Ovary (tissue), 3 donors: ENCODE data around the gene ZP4.

Experiments used
- POLR2A ChIP-seq: fragments of 450-650 bp; IDR thresholded peaks from one replicate; pipeline ENCODE4 v1.6.1; 2017; ENCODE audit warnings: antibody characterized with exemption, mild to moderate bottlenecking, moderate library complexity
- TF ChIP-seq, protein P1 (sequence below), 3 donors: fragments of 450-650 bp in 2 of 3; fragments of 200-600 bp in 1 of 3; IDR thresholded peaks; one replicate each; pipeline versions ENCODE4 v1.5.1 to v1.8.0; 2016 to 2022; ENCODE audit warnings: antibody characterized with exemption in 3 of 3, mild to moderate bottlenecking in 1 of 3
- donor health status: DM: no; HTN: no; CAD: no.

DNA sequence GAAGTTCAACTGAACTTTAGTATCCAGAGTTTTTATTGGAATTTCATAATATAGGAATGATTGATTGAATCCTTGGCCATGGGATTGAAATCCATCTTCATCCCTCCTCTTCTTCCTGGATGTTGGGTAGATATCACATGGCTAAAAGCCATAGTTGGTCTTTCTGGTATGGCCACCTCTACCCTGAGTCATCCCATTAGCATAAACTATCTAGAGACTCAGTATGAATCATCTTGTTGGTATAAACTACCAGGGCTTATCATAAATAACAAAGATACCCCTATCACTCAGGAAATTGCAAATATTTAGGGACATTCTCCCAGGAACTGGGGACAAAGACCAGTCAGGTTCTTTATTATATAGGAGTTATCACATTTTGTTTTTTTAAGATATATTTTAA lies 21.2 kb upstream of the ZP4 start:
- no peak for TF ChIP-seq POLR2A
- TF ChIP-seq, protein P1, sequence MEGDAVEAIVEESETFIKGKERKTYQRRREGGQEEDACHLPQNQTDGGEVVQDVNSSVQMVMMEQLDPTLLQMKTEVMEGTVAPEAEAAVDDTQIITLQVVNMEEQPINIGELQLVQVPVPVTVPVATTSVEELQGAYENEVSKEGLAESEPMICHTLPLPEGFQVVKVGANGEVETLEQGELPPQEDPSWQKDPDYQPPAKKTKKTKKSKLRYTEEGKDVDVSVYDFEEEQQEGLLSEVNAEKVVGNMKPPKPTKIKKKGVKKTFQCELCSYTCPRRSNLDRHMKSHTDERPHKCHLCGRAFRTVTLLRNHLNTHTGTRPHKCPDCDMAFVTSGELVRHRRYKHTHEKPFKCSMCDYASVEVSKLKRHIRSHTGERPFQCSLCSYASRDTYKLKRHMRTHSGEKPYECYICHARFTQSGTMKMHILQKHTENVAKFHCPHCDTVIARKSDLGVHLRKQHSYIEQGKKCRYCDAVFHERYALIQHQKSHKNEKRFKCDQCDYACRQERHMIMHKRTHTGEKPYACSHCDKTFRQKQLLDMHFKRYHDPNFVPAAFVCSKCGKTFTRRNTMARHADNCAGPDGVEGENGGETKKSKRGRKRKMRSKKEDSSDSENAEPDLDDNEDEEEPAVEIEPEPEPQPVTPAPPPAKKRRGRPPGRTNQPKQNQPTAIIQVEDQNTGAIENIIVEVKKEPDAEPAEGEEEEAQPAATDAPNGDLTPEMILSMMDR (IDR thresholded peaks at IDR 0.05), result no peak
